PC-3 (cell line): ENCODE results near the gene RIN2. TPM values are rescaled to one million over a fixed set of nuclear protein-coding genes. Genes with fewer than 3 reads are reported as not detected.

Experiments used
- ATAC-seq: fragments of 200-7000 bp; cut with Tn5 transposase; 2 replicates; pipeline ENCODE4 v1.9.1; 2020; ENCODE audit warnings: mild to moderate bottlenecking, moderate library complexity
- BruUV-seq: library from RNA; stranded (reverse); fragments of 400-500 nt; replicated peaks from 2 replicates; lab custom pipeline; 2021; lab: Mats Ljungman, UMichigan
- CTCF ChIA-PET: fragments of 300-600 bp; sonication (Branson Sonifier 250); formaldehyde crosslinking; loops from one replicate; lab custom pipeline; 2022; ENCODE audit warnings: antibody characterized with exemption; lab: Charles Lee
- POLR2A ChIA-PET: fragments of 300-600 bp; sonication (Branson Sonifier 250); formaldehyde crosslinking; loops from one replicate; lab custom pipeline; 2022; ENCODE audit warnings: antibody characterized with exemption; ENCODE audit not compliant: unreplicated experiment; lab: Charles Lee
- DNase-seq: peaks from one replicate; pipeline ENCODE4 v3.0.0-alpha.2; 2015
- H2AFZ ChIP-seq: fragments of 300-600 bp; sonication (generic); 2 replicates; pipeline ENCODE4 v1.6.0; 2016; ENCODE audit warnings: antibody characterized with exemption, low read length
- H3F3A ChIP-seq: fragments of 300-600 bp; sonication (generic); one replicate; pipeline ENCODE4 v1.6.0; 2017; ENCODE audit warnings: antibody characterized with exemption, low read length, control low read depth, mild to moderate bottlenecking; ENCODE audit not compliant: unreplicated experiment
- H3K27ac ChIP-seq: fragments of 300-600 bp; sonication (generic); 2 replicates; pipeline ENCODE4 v1.5.1; 2016; ENCODE audit warnings: mild to moderate bottlenecking, low read length
- H3K27me3 ChIP-seq: fragments of 300-600 bp; sonication (generic); 2 replicates; pipeline ENCODE4 v1.6.1; 2016; ENCODE audit warnings: low read length, mixed read lengths
- H3K36me3 ChIP-seq: fragments of 300-600 bp; sonication (generic); 2 replicates; pipeline ENCODE4 v1.6.1; 2016; ENCODE audit warnings: low read depth, mixed run types, low read length, mixed read lengths
- H3K4me1 ChIP-seq: fragments of 300-600 bp; sonication (generic); 2 replicates; pipeline ENCODE4 v1.5.1; 2016; ENCODE audit warnings: low read length; ENCODE audit not compliant: insufficient read depth
- H3K4me2 ChIP-seq: fragments of 300-600 bp; sonication (generic); 2 replicates; pipeline ENCODE4 v1.6.0; 2016; ENCODE audit warnings: low read length
- H3K4me3 ChIP-seq: fragments of 300-600 bp; sonication (generic); 2 replicates; pipeline ENCODE4 v1.5.1; 2016; ENCODE audit warnings: mild to moderate bottlenecking, low read length, mixed read lengths
- H3K79me2 ChIP-seq: fragments of 300-600 bp; sonication (generic); 2 replicates; pipeline ENCODE4 v1.6.1; 2017; ENCODE audit warnings: low read length, mixed read lengths
- H3K9ac ChIP-seq: fragments of 300-600 bp; sonication (generic); 2 replicates; pipeline ENCODE4 v1.6.0; 2016; ENCODE audit warnings: mild to moderate bottlenecking, low read length
- H3K9me2 ChIP-seq: fragments of 300-600 bp; sonication (generic); replicated peaks from 2 replicates; pipeline ENCODE4 v1.6.1; 2016; ENCODE audit warnings: mixed run types, low read length, mixed read lengths
- H3K9me3 ChIP-seq: fragments of 300-600 bp; sonication (generic); 2 replicates; pipeline ENCODE4 v1.6.1; 2016; ENCODE audit warnings: low read length, mixed read lengths
- H4K20me1 ChIP-seq: fragments of 300-600 bp; sonication (generic); 2 replicates; pipeline ENCODE4 v1.6.1; 2016; ENCODE audit warnings: low read length, mixed read lengths
- CTCF ChIP-seq: fragments of 300-600 bp; sonication (generic); conservative IDR thresholded peaks from 2 replicates; pipeline ENCODE4 v1.5.1; 2017; ENCODE audit warnings: antibody characterized with exemption, low read depth, mild to moderate bottlenecking, low read length
- EZH2 ChIP-seq: fragments of 300-600 bp; sonication (generic); IDR thresholded peaks from one replicate; pipeline ENCODE4 v1.6.1; 2017; ENCODE audit warnings: antibody characterized with exemption, mild to moderate bottlenecking, low read length; ENCODE audit not compliant: unreplicated experiment
- EZH2phosphoT487 ChIP-seq: fragments of 300-600 bp; sonication (generic); IDR thresholded peaks from 2 replicates; pipeline ENCODE4 v1.6.1; 2018; ENCODE audit warnings: mild to moderate bottlenecking, antibody characterized with exemption, low read length, borderline replicate concordance
- intact Hi-C: fragments of 100-400 bp; cut with micrococcal nuclease; formaldehyde crosslinking; loops from 2 replicates; pipeline ENCODE4 v1.9.0; 2023
- total RNA-seq: library from RNA; depleted of rRNA; stranded (reverse); fragments of >200 nt; gene quantifications from 2 replicates; pipeline ENCODE4 v1.2.3, GENCODE V29; 2014

Gene RIN2
- total RNA-seq, 1 experiment from 2014 or later = 69.8 TPM

GRCh38 chr20:19789009-19789408 is 31.0 kb downstream of the RIN2 start:
- no peak for TF ChIP-seq CTCF
- BruUV-seq = no TSS peak
- Histone ChIP-seq H3K9me2 (no peaks in the 10 kb centered on the region), H3K27me3 (no peaks in the 10 kb centered on the region), H3K4me1 (peaks cover 30% of the 10 kb centered on the region), H3K36me3 (peaks cover 24% of the 10 kb centered on the region), H3K9me3 (peaks cover 24% of the 10 kb centered on the region), H3K27ac (no peak overlapping the region), H2AFZ (no peak overlapping the region), H4K20me1 (no peaks in the 10 kb centered on the region), H3K9ac (no peak overlapping the region), H3K4me2 (no peak overlapping the region), H3K79me2 (no peaks in the 10 kb centered on the region), H3K4me3 (no peak overlapping the region), H3F3A (peaks cover 4% of the 10 kb centered on the region)
- no peak for ATAC-seq
- intact Hi-C loops = no loop called here
- CTCF ChIA-PET = no interaction called here
- POLR2A ChIA-PET = no interaction called here
- no peak for DNase-seq

- no peak for TF ChIP-seq EZH2phosphoT487
- no peak for TF ChIP-seq CTCF
- TF ChIP-seq EZH2 = no peak
- H3K79me2 ChIP-seq = no peaks in the 10 kb centered on the region
- H3K4me2 ChIP-seq = no peak overlapping the region
- DNase-seq (no peak), ATAC-seq (no peak)
- POLR2A ChIA-PET = no interaction called here
- no peak overlapping the region for H3K27ac ChIP-seq
- no peaks in the 10 kb centered on the region for H4K20me1 ChIP-seq
- peaks cover 25% of the 10 kb centered on the region for H3K4me1 ChIP-seq
- no peak overlapping the region for H3K4me3 ChIP-seq
- H3K9me3 ChIP-seq = peaks cover 24% of the 10 kb centered on the region
- no TSS peak for BruUV-seq
- H3K9me2 ChIP-seq = no peaks in the 10 kb centered on the region
- no peaks in the 10 kb centered on the region for H3F3A ChIP-seq
- H2AFZ ChIP-seq = no peak overlapping the region
- H3K9ac ChIP-seq = no peak overlapping the region
- CTCF ChIA-PET = no interaction called here
- H3K27me3 ChIP-seq = no peaks in the 10 kb centered on the region
- intact Hi-C loops = no loop called here
- peaks cover 24% of the 10 kb centered on the region for H3K36me3 ChIP-seq
Observed at GRCh38 chr20:19789446-19789845, 31.4 kb downstream of the RIN2 start.

- Histone ChIP-seq H3K9me2 (no peaks in the 10 kb centered on the region), H3K9ac (no peak overlapping the region), H3F3A (no peaks in the 10 kb centered on the region), H4K20me1 (no peaks in the 10 kb centered on the region), H3K9me3 (peaks cover 24% of the 10 kb centered on the region), H3K4me2 (no peak overlapping the region), H3K4me3 (no peak overlapping the region), H3K79me2 (no peaks in the 10 kb centered on the region), H3K27ac (no peak overlapping the region), H3K27me3 (no peaks in the 10 kb centered on the region), H2AFZ (no peak overlapping the region), H3K36me3 (peaks cover 24% of the 10 kb centered on the region), H3K4me1 (peaks cover under 1% of the 10 kb centered on the region; the same call in 1 of the 2 replicates)
- ATAC-seq (no peak), DNase-seq (no peak)
- TF ChIP-seq EZH2phosphoT487 = no peak
- TF ChIP-seq CTCF = no peak
- TF ChIP-seq EZH2 = no peak
- ChIA-PET CTCF (no interaction called here), POLR2A (no interaction called here)
- BruUV-seq = no TSS peak
- intact Hi-C loops = no loop called here
Observed at GRCh38 chr20:19791887-19792286, 33.8 kb downstream of the RIN2 start.
